ENCODE measurements around the gene IL19.

IL19 gene

GRCh38 chr1:206890125-206891060, 119.8 kb downstream of the IL19 start:
- no peak for DNase-seq (ENCODE audit: low read depth, low spot score)

GRCh38 chr1:206891412-206891811, 120.8 kb downstream of the IL19 start:
- no peak for DNase-seq (ENCODE audit: low read depth, low spot score)
